ES-I3 (cell line): ENCODE data around the gene ZNF236.
"Not testable (repeated sequence)": the region's sequence is repeated elsewhere in the genome, so short reads cannot be mapped to it uniquely, and the experiment has no call there.

Source experiments
- H3K36me3 ChIP-seq: 2 replicates; pipeline ENCODE4 v1.6.1; 2013; ENCODE audit warnings: mild to moderate bottlenecking, low read length, control low read depth, moderate library complexity; ENCODE audit not compliant: insufficient read depth
- H3K4me1 ChIP-seq: 2 replicates; pipeline ENCODE4 v1.6.1; 2013; ENCODE audit warnings: mild to moderate bottlenecking, control low read depth, low read length; ENCODE audit not compliant: insufficient read depth
- H3K9ac ChIP-seq: 2 replicates; pipeline ENCODE4 v1.6.1; 2013; ENCODE audit warnings: low read depth, mild to moderate bottlenecking, low read length, moderate library complexity
- H3K9me3 ChIP-seq: 2 replicates; pipeline ENCODE4 v1.6.1; 2013; ENCODE audit warnings: mild to moderate bottlenecking, low read length, moderate library complexity; ENCODE audit not compliant: control insufficient read depth, insufficient read depth

Gene ZNF236

GRCh38 chr18:77015169-77015568, 192.8 kb downstream of the ZNF236 start:
- peaks cover 10% of the 10 kb centered on the region; the same call in 1 of the 2 replicates for H3K4me1 ChIP-seq
- no peak overlapping the region for H3K9ac ChIP-seq
- H3K36me3 ChIP-seq = no peaks in the 10 kb centered on the region; the same call in 1 of the 2 replicates
- no peaks in the 10 kb centered on the region for H3K9me3 ChIP-seq

GRCh38 chr18:77015771-77016710, 193.7 kb downstream of the ZNF236 start:
- no peaks in the 10 kb centered on the region for H3K9me3 ChIP-seq
- H3K9ac ChIP-seq = no peak overlapping the region
- peaks cover 2% of the 10 kb centered on the region; the same call in 1 of the 2 replicates for H3K4me1 ChIP-seq
- no peaks in the 10 kb centered on the region; the same call in 1 of the 2 replicates for H3K36me3 ChIP-seq

- Histone ChIP-seq H3K4me1 (no peaks in the 10 kb centered on the region), H3K9ac (no peak overlapping the region), H3K9me3 (no peaks in the 10 kb centered on the region), H3K36me3 (no peaks in the 10 kb centered on the region; the same call in 1 of the 2 replicates)
These were observed 194.6 kb downstream of the ZNF236 start for GRCh38 chr18:77016936-77017335.

- no peaks in the 10 kb centered on the region for H3K9me3 ChIP-seq
- H3K9ac ChIP-seq = no peak overlapping the region
- H3K36me3 ChIP-seq = no peaks in the 10 kb centered on the region; the same call in 1 of the 2 replicates
- no peaks in the 10 kb centered on the region for H3K4me1 ChIP-seq
These were observed 195.0 kb downstream of the ZNF236 start for GRCh38 chr18:77017355-77017754.

- not testable (repeated sequence) for H3K4me1 ChIP-seq, H3K36me3 ChIP-seq, H3K9me3 ChIP-seq, H3K9ac ChIP-seq
These were observed 196.3 kb downstream of the ZNF236 start for GRCh38 chr18:77018650-77019049.

- H3K9me3 ChIP-seq = no peaks in the 10 kb centered on the region
- no peaks in the 10 kb centered on the region for H3K4me1 ChIP-seq
- no peaks in the 10 kb centered on the region; the same call in 1 of the 2 replicates for H3K36me3 ChIP-seq
- no peak overlapping the region for H3K9ac ChIP-seq
These were observed 197.3 kb downstream of the ZNF236 start for GRCh38 chr18:77019641-77020040.
